Thymus (tissue), 11 donors: ENCODE data around the gene CUTA. TPM values are rescaled to one million over a fixed set of nuclear protein-coding genes. Genes with fewer than 3 reads are reported as not detected.
"Not testable (repeated sequence)": the region's sequence is repeated elsewhere in the genome, so short reads cannot be mapped to it uniquely, and the experiment has no call there.

Experiments used
- DNase-seq, 9 donors: peaks; one replicate each; pipeline ENCODE4 v3.0.0-alpha.2; 2013; ENCODE audit warnings: low spot score in 9 of 9, low read depth in 6 of 9, missing footprints in 1 of 9
- H3K27ac ChIP-seq, 2 donors: one replicate each; pipeline ENCODE4 v1.5.1; 2013; ENCODE audit warnings: control low read depth in 1 of 2, low read depth in 1 of 2, low read length in 1 of 2, mild to moderate bottlenecking in 1 of 2, moderate library complexity in 1 of 2
- H3K27me3 ChIP-seq, 2 donors: one replicate each; pipeline ENCODE4 v1.5.1; 2013; ENCODE audit warnings: low read length in 1 of 2; ENCODE audit not compliant: control insufficient read depth in 2 of 2, insufficient read depth in 1 of 2
- H3K36me3 ChIP-seq, 2 donors: one replicate each; pipeline ENCODE4 v1.5.1; 2013; ENCODE audit warnings: low read length in 1 of 2, mild to moderate bottlenecking in 1 of 2, moderate library complexity in 1 of 2; ENCODE audit not compliant: control insufficient read depth in 2 of 2, insufficient read depth in 2 of 2
- H3K4me1 ChIP-seq, 2 donors: one replicate each; pipeline ENCODE4 v1.5.1; 2013; ENCODE audit warnings: low read length in 2 of 2; ENCODE audit not compliant: control insufficient read depth in 2 of 2, insufficient read depth in 2 of 2
- H3K4me3 ChIP-seq, 2 donors: one replicate each; pipeline ENCODE4 v1.5.1; 2013; ENCODE audit warnings: low read length in 2 of 2, control low read depth in 1 of 2, mild to moderate bottlenecking in 1 of 2
- H3K9me3 ChIP-seq, 2 donors: one replicate each; pipeline ENCODE4 v1.5.1; 2013; ENCODE audit warnings: low read length in 1 of 2, mild to moderate bottlenecking in 1 of 2; ENCODE audit not compliant: control insufficient read depth in 2 of 2, insufficient read depth in 1 of 2
- WGBS: extraction: QIAGEN DNeasy Blood & Tissue Kit; methylation state at CpG from one replicate; pipeline ENCODE4 v1.1.7; 2013; 5-methylcytosine and 5-hydroxymethylcytosine counted together
- polyA plus RNA-seq: library from polyadenylated mRNA; stranded (reverse); fragments of 200-250 nt; gene quantifications from one replicate; pipeline ENCODE4 v1.2.3, GENCODE V29; 2013
- total RNA-seq: library from RNA; stranded (reverse); fragments of 120-200 nt; gene quantifications from one replicate; pipeline ENCODE4 v1.2.4, GENCODE V29; 2013
- donor health status: healthy.

Gene CUTA
- total and polyA plus RNA-seq, 2 donors, result 136 to 199 TPM

GRCh38 chr6:33375143-33375671 lies 42.7 kb downstream of the CUTA start:
- H3K4me3 ChIP-seq, result no peak overlapping the region
- peak overlapping the region; percentile 46 to 60 for H3K27ac ChIP-seq
- no peaks in the 10 kb centered on the region for H3K36me3 ChIP-seq
- H3K27me3 ChIP-seq, result no peaks in the 10 kb centered on the region
- H3K9me3 ChIP-seq, result no peaks in the 10 kb centered on the region
- H3K4me1 ChIP-seq, result peaks cover 0 to 9% of the 10 kb centered on the region in 2 donors
- peak in 1 of 9 donors; percentile 33 for DNase-seq
- 77% methylated on average over 9 of the region's 9 CpGs for WGBS

- Histone ChIP-seq H3K27me3 (no peaks in the 10 kb centered on the region), H3K9me3 (no peaks in the 10 kb centered on the region), H3K36me3 (no peaks in the 10 kb centered on the region), H3K4me1 (peaks cover 0 to 9% of the 10 kb centered on the region in 2 donors), H3K27ac (no peak overlapping the region), H3K4me3 (no peak overlapping the region)
- 82% methylated on average over 8 of the region's 8 CpGs for WGBS
- no peak for DNase-seq
Measured at GRCh38 chr6:33373960-33374910, 43.7 kb downstream of the CUTA start.

DNA sequence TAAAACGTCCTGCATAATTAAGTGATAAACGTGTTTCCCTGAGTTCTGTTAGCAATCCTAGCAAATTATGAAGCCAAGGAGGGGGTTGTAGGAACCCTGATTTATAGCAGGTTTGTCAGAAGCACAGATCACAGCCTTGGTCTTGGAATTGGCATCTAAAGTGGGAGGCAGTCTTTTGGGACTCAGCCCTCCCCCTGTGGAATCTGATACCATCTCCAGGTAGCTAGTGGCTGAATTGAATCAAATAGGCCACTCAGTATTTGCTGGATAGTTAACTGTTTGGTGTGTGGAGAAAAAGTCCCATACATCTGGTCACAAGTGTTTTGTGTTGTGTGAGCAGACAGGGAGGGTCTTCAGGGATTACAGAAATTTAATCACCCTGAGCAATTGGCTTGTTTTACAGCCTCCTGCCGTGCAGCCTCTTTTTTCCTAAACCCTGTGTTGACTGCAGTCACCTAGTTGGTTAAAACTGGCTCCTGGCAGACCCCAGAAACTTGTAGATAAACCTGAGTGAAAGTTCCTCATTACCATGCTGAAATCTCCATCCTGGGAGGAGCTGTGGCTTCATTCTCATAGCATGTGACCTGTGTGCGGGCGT lies 45.3 kb downstream of the CUTA start:
- WGBS, result 45% methylated on average over 5 of the region's 5 CpGs
- Histone ChIP-seq H3K27ac (no peak overlapping the region), H3K4me3 (no peak overlapping the region)

GRCh38 chr6:33371901-33372300 lies 46.0 kb downstream of the CUTA start:
- H3K36me3 ChIP-seq, H3K4me1 ChIP-seq, DNase-seq, H3K27ac ChIP-seq, H3K9me3 ChIP-seq, H3K27me3 ChIP-seq, H3K4me3 ChIP-seq: not testable (repeated sequence)
- 98% methylated on average over 8 of the region's 8 CpGs for WGBS

More for the DNA sequence above, 45.3 kb downstream of the CUTA start:
- Histone ChIP-seq H3K36me3 (no peaks in the 10 kb centered on the region), H3K9me3 (no peaks in the 10 kb centered on the region), H3K4me1 (peaks cover 0 to 9% of the 10 kb centered on the region in 2 donors), H3K27me3 (no peaks in the 10 kb centered on the region)
- no peak for DNase-seq

GRCh38 chr6:33367715-33368025 lies 50.2 kb downstream of the CUTA start:
- WGBS, result over 99% methylated on average over 5 of the region's 5 CpGs
- H3K4me3 ChIP-seq, DNase-seq: not testable (repeated sequence)

GRCh38 chr6:33367009-33367714 lies 50.7 kb downstream of the CUTA start:
- 98% methylated on average over 8 of the region's 8 CpGs for WGBS
- H3K9me3 ChIP-seq, result no peaks in the 10 kb centered on the region
- no peak overlapping the region for H3K4me3 ChIP-seq
- no peaks in the 10 kb centered on the region for H3K4me1 ChIP-seq
- H3K36me3 ChIP-seq, result no peaks in the 10 kb centered on the region
- no peak overlapping the region for H3K27ac ChIP-seq
- H3K27me3 ChIP-seq, result no peaks in the 10 kb centered on the region
- DNase-seq, result no peak

More at GRCh38 chr6:33367715-33368025, 50.2 kb downstream of the CUTA start:
- not testable (repeated sequence) for H3K36me3 ChIP-seq, H3K27ac ChIP-seq, H3K9me3 ChIP-seq, H3K27me3 ChIP-seq, H3K4me1 ChIP-seq

Other genes starting within 250 kb of the CUTA start
- 2.1 TPM for gene COL11A2, start 225.6 kb downstream of the CUTA start, total RNA-seq
- gene COL11A2, start 225.6 kb downstream of the CUTA start, polyA plus RNA-seq, result 5.5 TPM
- gene RXRB, start 217.4 kb downstream of the CUTA start, total RNA-seq, result 19.4 TPM
- 60.7 TPM for gene RXRB, start 217.4 kb downstream of the CUTA start, polyA plus RNA-seq
- 32.1 TPM for gene SLC39A7, start 217.2 kb downstream of the CUTA start, total RNA-seq
- gene SLC39A7, start 217.2 kb downstream of the CUTA start, polyA plus RNA-seq, result 43.0 TPM
- 31.3 TPM for gene HSD17B8, start 213.5 kb downstream of the CUTA start, total RNA-seq
- gene HSD17B8, start 213.5 kb downstream of the CUTA start, polyA plus RNA-seq, result 15.7 TPM
- gene RING1, start 209.6 kb downstream of the CUTA start, total RNA-seq, result 35.0 TPM
- 62.6 TPM for gene RING1, start 209.6 kb downstream of the CUTA start, polyA plus RNA-seq
- 26.3 TPM for gene VPS52, start 146.2 kb downstream of the CUTA start, total RNA-seq
- 59.0 TPM for gene VPS52, start 146.2 kb downstream of the CUTA start, polyA plus RNA-seq
- 5,201 TPM for gene RPS18, start 146.0 kb downstream of the CUTA start, total RNA-seq
- 5,710 TPM for gene RPS18, start 146.0 kb downstream of the CUTA start, polyA plus RNA-seq
- gene B3GALT4, start 141.0 kb downstream of the CUTA start, total RNA-seq, result 9.0 TPM
- gene B3GALT4, start 141.0 kb downstream of the CUTA start, polyA plus RNA-seq, result 14.9 TPM
- gene WDR46, start 128.9 kb downstream of the CUTA start, total RNA-seq, result 48.6 TPM
- 68.6 TPM for gene WDR46, start 128.9 kb downstream of the CUTA start, polyA plus RNA-seq
- gene PFDN6, start 128.5 kb downstream of the CUTA start, total RNA-seq, result 92.8 TPM
- 171 TPM for gene PFDN6, start 128.5 kb downstream of the CUTA start, polyA plus RNA-seq
- 19.9 TPM for gene RGL2, start 119.2 kb downstream of the CUTA start, total RNA-seq
- 120 TPM for gene RGL2, start 119.2 kb downstream of the CUTA start, polyA plus RNA-seq
- 37.7 TPM for gene TAPBP, start 104.0 kb downstream of the CUTA start, total RNA-seq
- gene TAPBP, start 104.0 kb downstream of the CUTA start, polyA plus RNA-seq, result 57.0 TPM
- gene ZBTB22, start 100.4 kb downstream of the CUTA start, total RNA-seq, result 10.3 TPM
- 15.5 TPM for gene ZBTB22, start 100.4 kb downstream of the CUTA start, polyA plus RNA-seq
- gene DAXX, start 95.1 kb downstream of the CUTA start, total RNA-seq, result 45.0 TPM
- gene DAXX, start 95.1 kb downstream of the CUTA start, polyA plus RNA-seq, result 48.1 TPM
- gene KIFC1, start 26.3 kb downstream of the CUTA start, total RNA-seq, result 34.3 TPM
- gene KIFC1, start 26.3 kb downstream of the CUTA start, polyA plus RNA-seq, result 5.5 TPM
- 16.3 TPM for gene PHF1, start 7.1 kb downstream of the CUTA start, total RNA-seq
- gene PHF1, start 7.1 kb downstream of the CUTA start, polyA plus RNA-seq, result 141 TPM
- 3.0 TPM for gene SYNGAP1, start 2.0 kb upstream of the CUTA start, total RNA-seq
- 26.7 TPM for gene SYNGAP1, start 2.0 kb upstream of the CUTA start, polyA plus RNA-seq
- 5.7 TPM for gene ZBTB9, start 36.5 kb upstream of the CUTA start, total RNA-seq
- 9.0 TPM for gene ZBTB9, start 36.5 kb upstream of the CUTA start, polyA plus RNA-seq
- gene BAK1, start 162.2 kb upstream of the CUTA start, total RNA-seq, result 12.8 TPM
- gene BAK1, start 162.2 kb upstream of the CUTA start, polyA plus RNA-seq, result 25.6 TPM
- gene ITPR3, start 203.2 kb upstream of the CUTA start, total RNA-seq, result 4.7 TPM
- gene ITPR3, start 203.2 kb upstream of the CUTA start, polyA plus RNA-seq, result 19.5 TPM